Coronary artery (tissue), 2 donors: ENCODE results near the gene BAZ1A.
"Not testable (repeated sequence)": the region's sequence is repeated elsewhere in the genome, so short reads cannot be mapped to it uniquely, and the experiment has no call there.

Experiments
- DNase-seq: peaks from one replicate; pipeline ENCODE4 v3.0.0-alpha.2; 2017; ENCODE audit warnings: low spot score
- H3K27ac ChIP-seq, 2 donors: fragments of 200-600 bp; sonication (generic); one replicate each; pipeline ENCODE4 v1.5.1; 2016 to 2019
- H3K4me3 ChIP-seq: fragments of 200-600 bp; sonication (generic); 2 replicates; pipeline ENCODE4 v1.5.1; 2016; ENCODE audit warnings: mild to moderate bottlenecking, moderate library complexity
- CTCF ChIP-seq: fragments of 200-600 bp; sonication (generic); IDR thresholded peaks from one replicate; pipeline ENCODE4 v1.5.1; 2019; ENCODE audit warnings: antibody characterized with exemption

The BAZ1A gene

GRCh38 chr14:34806257-34806656 lies 68.9 kb downstream of the BAZ1A start:
- no peak for TF ChIP-seq CTCF
- Histone ChIP-seq H3K27ac (no peak overlapping the region), H3K4me3 (no peak overlapping the region)
- DNase-seq = no peak

- no peak for TF ChIP-seq CTCF
- Histone ChIP-seq H3K4me3 (no peak overlapping the region), H3K27ac (no peak overlapping the region)
- no peak for DNase-seq
Observed at GRCh38 chr14:34804933-34805332, 70.2 kb downstream of the BAZ1A start.

GRCh38 chr14:34798861-34799260 lies 76.3 kb downstream of the BAZ1A start:
- DNase-seq, H3K4me3 ChIP-seq, H3K27ac ChIP-seq: not testable (repeated sequence)

GRCh38 chr14:34797747-34798583 lies 77.2 kb downstream of the BAZ1A start:
- no peak overlapping the region for H3K27ac ChIP-seq
- DNase-seq = no peak
- TF ChIP-seq CTCF = no peak
- no peak overlapping the region for H3K4me3 ChIP-seq

- H3K4me3 ChIP-seq = no peak overlapping the region
- DNase-seq = no peak
- no peak overlapping the region for H3K27ac ChIP-seq
- TF ChIP-seq CTCF = no peak
Observed at GRCh38 chr14:34796902-34797301, 78.3 kb downstream of the BAZ1A start.

GRCh38 chr14:34794941-34795340 lies 80.2 kb downstream of the BAZ1A start:
- no peak for DNase-seq
- no peak overlapping the region for H3K4me3 ChIP-seq
- H3K27ac ChIP-seq = no peak overlapping the region
- TF ChIP-seq CTCF = no peak

- Histone ChIP-seq H3K4me3 (no peak overlapping the region), H3K27ac (no peak overlapping the region)
- TF ChIP-seq CTCF = no peak
- DNase-seq = no peak
Observed at GRCh38 chr14:34794217-34794616, 80.9 kb downstream of the BAZ1A start.
